ENCODE data around the gene OR2T6. TPM values are rescaled to one million over a fixed set of nuclear protein-coding genes. Genes with fewer than 3 reads are reported as not detected.

Gene OR2T6
- total RNA-seq, 1 experiment from 2014 or later: not detected

DNA sequence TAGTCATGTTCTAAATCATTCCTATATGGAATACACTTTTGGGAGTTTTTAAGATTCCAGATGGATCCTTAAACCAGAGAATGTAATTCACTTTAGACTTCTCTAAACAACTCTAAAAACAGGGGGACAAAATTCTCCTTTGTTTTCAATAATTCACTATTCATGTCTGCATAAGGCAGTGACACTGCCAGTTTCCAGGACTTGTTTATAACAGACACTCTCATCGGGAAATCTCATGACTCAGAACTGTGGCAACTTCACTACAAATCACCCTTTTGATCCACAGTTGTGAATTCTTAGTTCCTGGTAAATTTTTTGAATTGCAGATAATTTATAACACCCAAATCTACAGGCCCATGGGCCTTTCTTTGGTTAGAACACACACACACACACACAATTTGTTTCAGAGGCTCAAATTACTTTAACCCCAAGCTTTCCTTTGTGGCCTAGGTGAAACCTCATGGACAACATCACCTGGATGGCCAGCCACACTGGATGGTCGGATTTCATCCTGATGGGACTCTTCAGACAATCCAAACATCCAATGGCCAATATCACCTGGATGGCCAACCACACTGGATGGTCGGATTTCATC lies 14.3 kb upstream of the OR2T6 start, which contains the start of gene OR2T4:
Gene OR2T4, plus strand, starts transcription at position 545 of the 595 bp plus-strand sequence. Its CDS starts 0 bp downstream, at position 545.
- no TSS peak for BruUV-seq (replicated peaks)
- ATAC-seq (no peak), DNase-seq (ENCODE audit: low read depth, low spot score) (no peak)
- no peaks in the 10 kb centered on the region for H3K36me3 ChIP-seq (ENCODE audit: control insufficient read depth, insufficient read depth, low read length)
- no peak within 1 kb of the TSS for H3K4me3 ChIP-seq (ENCODE audit: low read depth in 2 of 2, low read length in 2 of 2)
- ChIA-PET POLR2A (no interaction called here), CTCF (no interaction called here)
- no peak for TF ChIP-seq POLR2AphosphoS5 (IDR thresholded peaks at IDR 0.05; ENCODE audit: low read depth, low read length)
- no peak for TF ChIP-seq SIN3A (IDR thresholded peaks at IDR 0.05; ENCODE audit: borderline replicate concordance, insufficient read depth, low read depth, low read length)
- TF ChIP-seq, protein P1, sequence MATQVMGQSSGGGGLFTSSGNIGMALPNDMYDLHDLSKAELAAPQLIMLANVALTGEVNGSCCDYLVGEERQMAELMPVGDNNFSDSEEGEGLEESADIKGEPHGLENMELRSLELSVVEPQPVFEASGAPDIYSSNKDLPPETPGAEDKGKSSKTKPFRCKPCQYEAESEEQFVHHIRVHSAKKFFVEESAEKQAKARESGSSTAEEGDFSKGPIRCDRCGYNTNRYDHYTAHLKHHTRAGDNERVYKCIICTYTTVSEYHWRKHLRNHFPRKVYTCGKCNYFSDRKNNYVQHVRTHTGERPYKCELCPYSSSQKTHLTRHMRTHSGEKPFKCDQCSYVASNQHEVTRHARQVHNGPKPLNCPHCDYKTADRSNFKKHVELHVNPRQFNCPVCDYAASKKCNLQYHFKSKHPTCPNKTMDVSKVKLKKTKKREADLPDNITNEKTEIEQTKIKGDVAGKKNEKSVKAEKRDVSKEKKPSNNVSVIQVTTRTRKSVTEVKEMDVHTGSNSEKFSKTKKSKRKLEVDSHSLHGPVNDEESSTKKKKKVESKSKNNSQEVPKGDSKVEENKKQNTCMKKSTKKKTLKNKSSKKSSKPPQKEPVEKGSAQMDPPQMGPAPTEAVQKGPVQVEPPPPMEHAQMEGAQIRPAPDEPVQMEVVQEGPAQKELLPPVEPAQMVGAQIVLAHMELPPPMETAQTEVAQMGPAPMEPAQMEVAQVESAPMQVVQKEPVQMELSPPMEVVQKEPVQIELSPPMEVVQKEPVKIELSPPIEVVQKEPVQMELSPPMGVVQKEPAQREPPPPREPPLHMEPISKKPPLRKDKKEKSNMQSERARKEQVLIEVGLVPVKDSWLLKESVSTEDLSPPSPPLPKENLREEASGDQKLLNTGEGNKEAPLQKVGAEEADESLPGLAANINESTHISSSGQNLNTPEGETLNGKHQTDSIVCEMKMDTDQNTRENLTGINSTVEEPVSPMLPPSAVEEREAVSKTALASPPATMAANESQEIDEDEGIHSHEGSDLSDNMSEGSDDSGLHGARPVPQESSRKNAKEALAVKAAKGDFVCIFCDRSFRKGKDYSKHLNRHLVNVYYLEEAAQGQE (IDR thresholded peaks at IDR 0.05; ENCODE audit: insufficient read depth in 1 of 2, low read depth in 2 of 2, low read length in 1 of 2): no peak
- TF ChIP-seq, protein P2, sequence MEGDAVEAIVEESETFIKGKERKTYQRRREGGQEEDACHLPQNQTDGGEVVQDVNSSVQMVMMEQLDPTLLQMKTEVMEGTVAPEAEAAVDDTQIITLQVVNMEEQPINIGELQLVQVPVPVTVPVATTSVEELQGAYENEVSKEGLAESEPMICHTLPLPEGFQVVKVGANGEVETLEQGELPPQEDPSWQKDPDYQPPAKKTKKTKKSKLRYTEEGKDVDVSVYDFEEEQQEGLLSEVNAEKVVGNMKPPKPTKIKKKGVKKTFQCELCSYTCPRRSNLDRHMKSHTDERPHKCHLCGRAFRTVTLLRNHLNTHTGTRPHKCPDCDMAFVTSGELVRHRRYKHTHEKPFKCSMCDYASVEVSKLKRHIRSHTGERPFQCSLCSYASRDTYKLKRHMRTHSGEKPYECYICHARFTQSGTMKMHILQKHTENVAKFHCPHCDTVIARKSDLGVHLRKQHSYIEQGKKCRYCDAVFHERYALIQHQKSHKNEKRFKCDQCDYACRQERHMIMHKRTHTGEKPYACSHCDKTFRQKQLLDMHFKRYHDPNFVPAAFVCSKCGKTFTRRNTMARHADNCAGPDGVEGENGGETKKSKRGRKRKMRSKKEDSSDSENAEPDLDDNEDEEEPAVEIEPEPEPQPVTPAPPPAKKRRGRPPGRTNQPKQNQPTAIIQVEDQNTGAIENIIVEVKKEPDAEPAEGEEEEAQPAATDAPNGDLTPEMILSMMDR (IDR thresholded peaks at IDR 0.05): no peak
- intact Hi-C loops (cut with micrococcal nuclease; ENCODE audit: unreplicated experiment) (no loop called here), in situ Hi-C loops (cut with HindIII; ENCODE audit: low pct_unique_long_range_greater_than_20kb, low sequenced_read_pairs) (no loop called here)
- no peaks in the 10 kb centered on the region for H3K27me3 ChIP-seq (ENCODE audit: control insufficient read depth, insufficient read depth, low read length)
- no peak within 1 kb of the TSS for H3K27ac ChIP-seq (ENCODE audit: low read length)
- no peaks in the 10 kb centered on the region for H3K9me3 ChIP-seq (ENCODE audit: control insufficient read depth, insufficient read depth, low read depth, low read length)
- H3K4me1 ChIP-seq (ENCODE audit: control insufficient read depth, insufficient read depth, low read length): no peaks in the 10 kb centered on the region

DNA sequence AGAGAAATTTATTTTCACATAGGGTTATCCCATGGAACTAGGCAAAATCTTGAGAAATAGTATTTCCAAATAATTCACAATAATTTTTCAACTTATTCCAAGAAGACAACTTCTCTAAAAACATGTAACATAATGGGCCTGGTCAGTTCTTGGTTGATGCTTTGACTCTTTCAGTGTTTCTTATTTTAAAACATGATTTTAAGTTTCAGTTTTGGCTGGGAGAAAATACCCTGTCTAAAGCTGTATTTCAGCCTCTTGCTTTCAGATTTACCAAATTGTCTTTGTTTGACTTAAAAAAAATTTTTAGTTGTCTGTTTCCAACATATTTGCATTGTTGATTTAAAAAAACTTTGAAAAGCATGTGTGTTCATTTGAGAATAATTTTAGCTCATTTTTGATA lies 8.9 kb upstream of the OR2T6 start:
- TF ChIP-seq SIN3A (IDR thresholded peaks at IDR 0.05; ENCODE audit: borderline replicate concordance, insufficient read depth, low read depth, low read length) (no peak), POLR2AphosphoS5 (IDR thresholded peaks at IDR 0.05; ENCODE audit: low read depth, low read length) (no peak), TCF7L2 (IDR thresholded peaks at IDR 0.05; ENCODE audit: low read depth, low read length) (no peak)
- TF ChIP-seq, protein P1 (IDR thresholded peaks at IDR 0.05; ENCODE audit: insufficient read depth in 1 of 2, low read depth in 2 of 2, low read length in 1 of 2): no peak
- TF ChIP-seq, protein P2 (IDR thresholded peaks at IDR 0.05): no peak
- Histone ChIP-seq H3K27me3 (ENCODE audit: control insufficient read depth, insufficient read depth, low read length) (no peaks in the 10 kb centered on the region), H3K4me1 (ENCODE audit: control insufficient read depth, insufficient read depth, low read length) (no peaks in the 10 kb centered on the region), H3K27ac (ENCODE audit: low read length) (no peak overlapping the region), H3K36me3 (ENCODE audit: control insufficient read depth, insufficient read depth, low read length) (no peaks in the 10 kb centered on the region), H3K4me3 (ENCODE audit: low read depth in 2 of 2, low read length in 2 of 2) (no peak overlapping the region), H3K9me3 (ENCODE audit: control insufficient read depth, insufficient read depth, low read depth, low read length) (no peaks in the 10 kb centered on the region)
- ATAC-seq (no peak), DNase-seq (ENCODE audit: low read depth, low spot score) (no peak)
- no TSS peak for BruUV-seq (replicated peaks)
- ChIA-PET CTCF (no interaction called here), POLR2A (no interaction called here)
- intact Hi-C loops (cut with micrococcal nuclease; ENCODE audit: unreplicated experiment) (no loop called here), in situ Hi-C loops (cut with HindIII; ENCODE audit: low pct_unique_long_range_greater_than_20kb, low sequenced_read_pairs) (no loop called here)

All from Panc1 (cell line).